ENCODE measurements around the gene LRGUK. TPM values are rescaled to one million over a fixed set of nuclear protein-coding genes. Genes with fewer than 3 reads are reported as not detected.
"Not testable (repeated sequence)": the region's sequence is repeated elsewhere in the genome, so short reads cannot be mapped to it uniquely, and the experiment has no call there.

LRGUK gene
- total and polyA plus RNA-seq, 8 donors = 0.43 to 1.6 (median 0.90) TPM

DNA sequence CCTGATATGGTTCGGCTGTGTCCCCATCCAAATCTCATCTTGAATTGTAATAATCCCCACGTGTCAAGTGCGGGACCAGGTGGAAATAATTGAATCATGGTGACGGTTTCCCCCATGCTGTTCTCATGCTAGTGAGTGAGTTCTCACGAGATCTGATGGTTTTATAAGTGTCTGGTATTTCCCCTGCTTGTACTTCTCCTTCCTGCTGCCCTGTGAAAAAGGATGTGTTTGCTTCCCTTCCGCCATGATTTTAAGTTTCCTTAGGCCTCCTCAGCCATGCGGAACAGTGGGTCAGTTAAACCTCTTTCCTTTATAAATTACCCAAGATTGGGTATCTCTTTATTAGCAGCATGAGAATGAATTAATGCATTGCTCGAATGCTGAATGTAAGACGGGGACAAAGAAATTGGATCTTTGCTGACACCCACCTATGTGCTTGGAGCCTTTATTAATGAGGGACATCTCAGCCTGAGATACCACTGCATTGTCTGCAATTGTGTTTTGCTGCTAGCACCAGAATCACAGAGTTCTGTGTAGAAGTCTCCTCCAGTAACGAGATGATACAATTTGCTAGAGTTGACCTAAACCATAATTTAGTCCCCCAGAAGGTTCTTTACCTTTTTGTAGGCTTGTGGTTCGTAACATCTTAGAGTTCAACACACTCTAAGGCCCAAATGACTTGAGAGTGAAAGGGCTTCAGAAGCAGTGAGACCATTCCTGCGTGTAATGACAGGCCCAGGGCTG is 160.9 kb downstream of the LRGUK start:
- Histone ChIP-seq H3K9me3 (no peaks in the 10 kb centered on the region), H3K4me3 (no peak overlapping the region), H3K27me3 (no peaks in the 10 kb centered on the region), H3K4me1 (no peaks in the 10 kb centered on the region), H3K36me3 (no peaks in the 10 kb centered on the region), H3K27ac (no peak overlapping the region)
- ATAC-seq (no peak), FAIRE-seq (no peak), DNase-seq (no peak)
- TF ChIP-seq CTCF (IDR thresholded peaks at IDR 0.05) = no peak
- WGBS, 2 donors = 88 to 92% methylated on average over 12 of the region's 12 CpGs
- intact Hi-C loops (cut with DNase I) = no loop called here

DNA sequence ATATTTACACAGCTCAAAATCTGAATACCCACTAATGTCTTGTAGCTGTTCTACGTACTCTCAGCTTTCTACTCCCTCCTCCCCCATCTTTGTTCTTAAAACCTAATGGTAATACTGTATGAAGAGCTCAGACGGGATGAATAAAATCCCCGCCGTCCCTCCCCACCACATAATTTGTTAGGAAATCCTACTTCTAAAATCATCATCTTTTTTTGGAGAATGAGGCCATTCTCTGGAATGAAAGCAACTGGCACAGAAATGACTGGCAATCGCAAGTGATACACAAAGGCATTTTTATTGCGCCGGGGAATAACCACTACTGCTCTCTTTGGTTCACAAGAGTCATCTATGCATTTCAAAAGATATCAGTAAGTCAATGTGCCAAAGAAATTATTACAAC is 162.3 kb downstream of the LRGUK start:
- H3K36me3 ChIP-seq = no peaks in the 10 kb centered on the region
- H3K9me3 ChIP-seq = no peaks in the 10 kb centered on the region
- DNase-seq = no peak
- WGBS, 2 donors = 90 to 93% methylated on average over 7 of the region's 7 CpGs
- H3K4me1 ChIP-seq = no peaks in the 10 kb centered on the region
- no peak for FAIRE-seq
- no peak overlapping the region for H3K27ac ChIP-seq
- no peaks in the 10 kb centered on the region for H3K27me3 ChIP-seq
- H3K4me3 ChIP-seq = no peak overlapping the region
- intact Hi-C loops (cut with DNase I) = no loop called here
- TF ChIP-seq CTCF (IDR thresholded peaks at IDR 0.05) = no peak
- ATAC-seq = no peak

GRCh38 chr7:134289841-134290240 is 162.7 kb downstream of the LRGUK start:
- FAIRE-seq = no peak
- 86 to 95% methylated on average over 2 of the region's 2 CpGs for WGBS, 2 donors
- no peak for DNase-seq
- no peaks in the 10 kb centered on the region for H3K9me3 ChIP-seq
- H3K27ac ChIP-seq = no peak overlapping the region
- ATAC-seq = no peak
- no peaks in the 10 kb centered on the region for H3K36me3 ChIP-seq
- H3K4me3 ChIP-seq = no peak overlapping the region
- no peaks in the 10 kb centered on the region for H3K27me3 ChIP-seq
- H3K4me1 ChIP-seq = no peaks in the 10 kb centered on the region
- TF ChIP-seq CTCF (IDR thresholded peaks at IDR 0.05) = no peak
- intact Hi-C loops (cut with DNase I) = no loop called here

DNA sequence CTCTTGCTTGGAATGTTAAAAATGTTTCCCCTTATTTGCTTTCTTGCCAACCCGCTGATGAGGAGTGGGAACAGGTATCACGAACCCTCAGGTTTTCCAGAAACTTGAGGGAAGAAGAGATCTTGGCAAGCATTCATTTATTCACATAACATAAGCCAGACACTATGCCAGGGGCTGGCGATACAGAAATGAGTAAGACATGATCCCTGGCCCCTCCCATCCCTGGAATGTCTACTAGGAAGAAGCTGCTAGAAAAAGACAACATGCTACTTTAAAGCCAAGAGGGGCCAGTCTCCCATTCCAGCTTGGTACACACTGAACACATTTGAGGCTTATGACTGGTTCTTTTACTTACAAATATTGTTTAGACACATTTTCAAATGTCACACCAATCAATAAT is 163.1 kb downstream of the LRGUK start:
- H3K27ac ChIP-seq = no peak overlapping the region
- no peaks in the 10 kb centered on the region for H3K4me1 ChIP-seq
- ATAC-seq (no peak), DNase-seq (no peak), FAIRE-seq (no peak)
- TF ChIP-seq CTCF (IDR thresholded peaks at IDR 0.05) = no peak
- H3K27me3 ChIP-seq = no peaks in the 10 kb centered on the region
- intact Hi-C loops (cut with DNase I) = no loop called here
- no peak overlapping the region for H3K4me3 ChIP-seq
- H3K9me3 ChIP-seq = no peaks in the 10 kb centered on the region
- WGBS, 2 donors = 89 to 94% methylated on average over 3 of the region's 3 CpGs
- H3K36me3 ChIP-seq = no peaks in the 10 kb centered on the region

GRCh38 chr7:134293002-134293740 is 166.0 kb downstream of the LRGUK start:
- Histone ChIP-seq H3K9me3 (no peaks in the 10 kb centered on the region), H3K4me1 (no peaks in the 10 kb centered on the region), H3K27me3 (no peaks in the 10 kb centered on the region), H3K27ac (no peak overlapping the region), H3K4me3 (no peak overlapping the region), H3K36me3 (peaks cover 0 to 6% (median 0%) of the 10 kb centered on the region in 3 donors)
- intact Hi-C loops (cut with DNase I) = no loop called here
- peak in 3 of 4 donors; percentile 24 to 87 (median 74) for ATAC-seq
- no peak for FAIRE-seq
- no peak for TF ChIP-seq CTCF (IDR thresholded peaks at IDR 0.05)
- peak in 1 of 6 donors; percentile 37 for DNase-seq
- WGBS, 2 donors = 84 to 88% methylated on average over 12 of the region's 12 CpGs

DNA sequence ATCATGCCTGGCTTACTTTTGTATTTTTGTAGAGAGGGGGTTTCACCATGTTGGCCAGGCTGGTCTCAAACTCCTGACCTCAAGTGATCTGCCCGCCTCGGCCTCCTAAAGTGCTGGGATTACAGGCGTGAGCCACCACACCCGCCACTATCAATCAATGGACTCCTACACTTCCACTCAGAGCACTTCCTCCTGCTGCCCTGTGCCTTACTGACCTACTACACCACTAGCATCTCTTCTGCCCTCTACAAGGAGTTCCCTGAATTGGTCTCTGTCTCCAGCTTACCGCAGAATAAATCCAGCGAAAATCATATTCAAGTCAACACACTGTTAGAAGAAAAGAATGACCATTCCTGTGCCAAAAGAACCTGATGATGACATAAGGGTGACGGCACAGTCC is 168.8 kb downstream of the LRGUK start:
- intact Hi-C loops (cut with DNase I) = not testable (repeated sequence)

More for the DNA sequence above, 168.8 kb downstream of the LRGUK start:
- H3K27me3 ChIP-seq, H3K4me1 ChIP-seq, H3K27ac ChIP-seq, DNase-seq, FAIRE-seq, H3K9me3 ChIP-seq, ATAC-seq, H3K4me3 ChIP-seq: not testable (repeated sequence)
- 83 to 87% methylated on average over 5 to 7 of the region's 7 CpGs for WGBS, 2 donors
- H3K36me3 ChIP-seq = peaks cover 0 to 10% (median 0%) of the 10 kb centered on the region in 3 donors
